ENCODE measurements around the gene ANG. TPM values are rescaled to one million over a fixed set of nuclear protein-coding genes. Genes with fewer than 3 reads are reported as not detected.

Gene ANG
- total RNA-seq, 1 donor from 2014 or later, result 0.68 TPM

- Mint-ChIP-seq H3K4me3 (ENCODE audit: low read depth) (no peak overlapping the region), H3K36me3 (ENCODE audit: low read depth) (no peaks in the 10 kb centered on the region), H3K27ac (no peak overlapping the region), H3K4me1 (ENCODE audit: low read depth) (no peaks in the 10 kb centered on the region), H3K9me3 (no peaks in the 10 kb centered on the region), H3K27me3 (ENCODE audit: low read depth) (peaks cover 6% of the 10 kb centered on the region)
- intact Hi-C loops (cut with micrococcal nuclease), result no loop called here
- DNase-seq (ENCODE audit: low spot score), result no peak
These were observed 55.0 kb downstream of the ANG start for GRCh38 chr14:20743556-20743955.

Other genes with a start within 250 kb of the ANG start
- 66.0 and 66.5 TPM in 2 replicates for gene OSGEP, start 234.0 kb upstream of the ANG start, total RNA-seq
- 217 and 228 TPM in 2 replicates for gene APEX1, start 233.5 kb upstream of the ANG start, total RNA-seq
- 28.2 and 33.7 TPM in 2 replicates for gene PIP4P1, start 227.3 kb upstream of the ANG start, total RNA-seq
- gene PNP, start 219.4 kb upstream of the ANG start, total RNA-seq, result 133 and 137 TPM in 2 replicates
- gene RNASE10, start 183.2 kb upstream of the ANG start, total RNA-seq, result 0.16 and 0.21 TPM in 2 replicates
- gene RNASE9, start 127.7 kb upstream of the ANG start, total RNA-seq, result not detected in 2 replicates
- not detected in 2 replicates for gene RNASE11, start 100.8 kb upstream of the ANG start, total RNA-seq
- gene RNASE12, start 97.4 kb upstream of the ANG start, total RNA-seq, result not detected in 2 replicates
- gene OR6S1, start 47.1 kb upstream of the ANG start, total RNA-seq, result not detected in 2 replicates
- 0.73 and 1.1 TPM in 2 replicates for gene RNASE4, start 4.2 kb upstream of the ANG start, total RNA-seq
- gene EDDM3A, start 57.1 kb downstream of the ANG start, total RNA-seq, result not detected in 2 replicates
- gene EDDM3B, start 79.6 kb downstream of the ANG start, total RNA-seq, result not detected in 2 replicates
- 0.91 and 0.94 TPM in 2 replicates for gene RNASE6, start 92.5 kb downstream of the ANG start, total RNA-seq
- gene RNASE1, start 114.1 kb downstream of the ANG start, total RNA-seq, result not detected in 2 replicates
- gene RNASE3, start 202.6 kb downstream of the ANG start, total RNA-seq, result not detected in 2 replicates